HepG2 (cell line): ENCODE data around the gene KIAA1755. TPM values are rescaled to one million over a fixed set of nuclear protein-coding genes. Genes with fewer than 3 reads are reported as not detected.

Experiments
- ATAC-seq: fragments of 200-7000 bp; cut with Tn5 transposase; 3 replicates; pipeline ENCODE4 v1.9.1; 2020; ENCODE audit warnings: mild to moderate bottlenecking, moderate library complexity
- BruUV-seq: library from RNA; stranded (reverse); fragments of 400-500 nt; replicated peaks from 2 replicates; lab custom pipeline; 2021; lab: Mats Ljungman, UMichigan
- CTCF ChIA-PET: fragments of 300-600 bp; formaldehyde crosslinking; extraction: SDS; loops from one replicate; lab custom pipeline; 2021; ENCODE audit warnings: low total read pairs, inconsistent platforms, low intra/inter-chr PET ratio; lab: Yijun Ruan, JAX
- POLR2A ChIA-PET: fragments of 350-600 bp; sonication (Branson Sonifier 250); formaldehyde crosslinking; loops from one replicate; lab custom pipeline; 2020; ENCODE audit warnings: antibody characterized with exemption, inconsistent platforms; lab: Yijun Ruan, JAX
- DNase-seq: peaks from one replicate; pipeline ENCODE4 v3.0.0-alpha.2; 2015; ENCODE audit warnings: low spot score
- FAIRE-seq: peaks from 3 replicates; lab custom pipeline; 2011; peaks lifted over from hg19 to GRCh38; lab: Jason Lieb, UNC
- H2AFZ ChIP-seq: one replicate; pipeline ENCODE4 v1.6.1; 2011; ENCODE audit warnings: low read length, inconsistent platforms
- H3K27ac ChIP-seq: fragments of 300-600 bp; 3 replicates; pipeline ENCODE4 v1.8.0; 2011; ENCODE audit warnings: mixed run types, mild to moderate bottlenecking, mixed read lengths, low read length, inconsistent platforms; ENCODE audit not compliant: insufficient read depth; ENCODE audit errors: extremely low read length
- H3K27me3 ChIP-seq, 2 experiments: fragments of 200-600 bp in 1 of 2; 2 replicates in 1 of 2; 3 replicates in 1 of 2; pipeline versions ENCODE4 v1.6.0 to v1.8.0; 2011; ENCODE audit warnings: low read length in 2 of 2, mild to moderate bottlenecking in 2 of 2, moderate library complexity in 2 of 2, inconsistent platforms in 1 of 2; ENCODE audit not compliant: insufficient read depth in 2 of 2, control insufficient read depth in 1 of 2
- H3K36me3 ChIP-seq, 2 experiments: fragments of 200-600 bp in 1 of 2; replicated peaks in 1 of 2; 2 replicates in 1 of 2; 3 replicates in 1 of 2; pipeline versions ENCODE4 v1.5.1 to v1.8.0; 2011; ENCODE audit warnings: low read length in 2 of 2, inconsistent platforms in 1 of 2; ENCODE audit not compliant: insufficient read depth in 2 of 2, control insufficient read depth in 1 of 2
- H3K4me1 ChIP-seq: 2 replicates; pipeline ENCODE4 v1.5.1; 2012; ENCODE audit warnings: low read length, inconsistent platforms; ENCODE audit not compliant: insufficient read depth
- H3K4me2 ChIP-seq: 2 replicates; pipeline ENCODE4 v1.6.0; 2011; ENCODE audit warnings: low read depth, low read length, inconsistent platforms
- H3K4me3 ChIP-seq, 3 experiments: fragments of 200-600 bp in 1 of 3; sonication (generic), shearing (Covaris generic) in 1 of 3; replicated peaks in 1 of 3; 2 replicates each; pipeline ENCODE4 v1.5.1; 2011 to 2016; ENCODE audit warnings: low read length in 3 of 3, inconsistent platforms in 2 of 3, low read depth in 2 of 3, mild to moderate bottlenecking in 2 of 3, control low read depth in 1 of 3, mixed read lengths in 1 of 3; ENCODE audit not compliant: insufficient read depth in 1 of 3
- H3K79me2 ChIP-seq: one replicate; pipeline ENCODE4 v1.6.1; 2011; ENCODE audit warnings: low read length, inconsistent platforms; ENCODE audit not compliant: insufficient read depth
- H3K9ac ChIP-seq: 2 replicates; pipeline ENCODE4 v1.6.0; 2011; ENCODE audit warnings: mild to moderate bottlenecking, low read depth, low read length, inconsistent platforms; ENCODE audit not compliant: insufficient read depth
- H3K9me3 ChIP-seq: 2 replicates; pipeline ENCODE4 v1.5.1; 2012; ENCODE audit warnings: mild to moderate bottlenecking, low read length
- H4K20me1 ChIP-seq: 2 replicates; pipeline ENCODE4 v1.6.0; 2011; ENCODE audit warnings: inconsistent platforms, mild to moderate bottlenecking, low read length, moderate library complexity; ENCODE audit not compliant: insufficient read depth
- BORCS8-MEF2B ChIP-seq: sonication (generic); formaldehyde crosslinking; IDR thresholded peaks from 2 replicates; pipeline ENCODE4 v1.8.0; 2022; ENCODE audit warnings: mild to moderate bottlenecking, missing genetic modification reagents
- CEBPB ChIP-seq: IDR thresholded peaks from 2 replicates; pipeline ENCODE4 v1.6.1; 2011; ENCODE audit warnings: low read depth, low read length, improper control_type of control experiment, borderline replicate concordance
- KDM4B ChIP-seq: sonication (generic); formaldehyde crosslinking; IDR thresholded peaks from 2 replicates; pipeline ENCODE4 v1.4.0; 2020; ENCODE audit warnings: missing genetic modification reagents
- NFRKB ChIP-seq: fragments of 450-650 bp; IDR thresholded peaks from 2 replicates; pipeline ENCODE4 v1.6.1; 2017
- TBX3 ChIP-seq: fragments of 450-650 bp; IDR thresholded peaks from 2 replicates; pipeline ENCODE4 v1.6.1; 2017; ENCODE audit warnings: antibody characterized with exemption, mild to moderate bottlenecking, inconsistent platforms, borderline replicate concordance
- ZMYM4 ChIP-seq: sonication (generic); formaldehyde crosslinking; IDR thresholded peaks from 2 replicates; pipeline ENCODE4 v1.8.1; 2023; ENCODE audit warnings: mild to moderate bottlenecking, missing genetic modification reagents
- ZNF460 ChIP-seq: sonication (generic); formaldehyde crosslinking; IDR thresholded peaks from 2 replicates; pipeline ENCODE4 v1.5.1; 2020; ENCODE audit warnings: missing genetic modification reagents, mild to moderate bottlenecking, borderline replicate concordance
- WGBS: methylation state at CpG from one replicate; pipeline ENCODE4 v1.1.6; 2017; ENCODE audit warnings: low lambda C conversion rate; 5-methylcytosine and 5-hydroxymethylcytosine counted together
- in situ Hi-C: cut with HindIII; loops from 2 replicates; pipeline ENCODE4 v1.10.0; 2017; ENCODE audit warnings: low pct_unique_long_range_greater_than_20kb; ENCODE audit not compliant: extremely low pct_ligation_motif_present
- intact Hi-C: fragments of 100-400 bp; cut with micrococcal nuclease; formaldehyde crosslinking; loops from one replicate; pipeline ENCODE4 v1.10.0; 2022; ENCODE audit not compliant: unreplicated experiment
- polyA plus RNA-seq, 8 experiments: library from polyadenylated mRNA; depleted of rRNA in 3 of 8; stranded (reverse) in 7 of 8; unstranded in 1 of 8; fragments of >200 nt; fragmentation: Illumina TruSeq in 4 of 8; extraction: Trizol in 4 of 8; gene quantifications; 2 replicates each; pipeline versions ENCODE4 v1.2.1 to v1.2.3, GENCODE V29; 2011 to 2016; ENCODE audit warnings: low read depth in 4 of 8, missing spikeins in 1 of 8, mixed read lengths in 1 of 8; ENCODE audit not compliant: insufficient read depth in 1 of 8
- total RNA-seq, 5 experiments: library from RNA; depleted of rRNA; stranded (reverse); fragments of >200 nt; fragmentation: Illumina TruSeq; extraction: Trizol; gene quantifications; 2 replicates each; pipeline ENCODE4 v1.2.3, GENCODE V29; 2016; ENCODE audit warnings: low read depth in 1 of 5
- TF ChIP-seq, protein P1 (sequence below): sonication (generic); formaldehyde crosslinking; IDR thresholded peaks from 2 replicates; pipeline ENCODE4 v1.9.0; 2021; ENCODE audit warnings: missing genetic modification reagents, borderline replicate concordance
- TF ChIP-seq, protein P2 (sequence below): sonication (generic); formaldehyde crosslinking; IDR thresholded peaks from 2 replicates; pipeline ENCODE4 v1.8.0; 2022; ENCODE audit warnings: missing genetic modification reagents, mild to moderate bottlenecking, borderline replicate concordance
- TF ChIP-seq, protein P3 (sequence below): sonication (generic); formaldehyde crosslinking; IDR thresholded peaks from 2 replicates; pipeline ENCODE4 v1.4.0; 2020; ENCODE audit warnings: missing genetic modification reagents, borderline replicate concordance

Gene KIAA1755
- total and polyA plus RNA-seq, 2 of the 13 experiments (the other 11 are each of a cell fraction or from before 2014, with no cell fraction given) = 0.04 TPM; not detected in 1

DNA sequence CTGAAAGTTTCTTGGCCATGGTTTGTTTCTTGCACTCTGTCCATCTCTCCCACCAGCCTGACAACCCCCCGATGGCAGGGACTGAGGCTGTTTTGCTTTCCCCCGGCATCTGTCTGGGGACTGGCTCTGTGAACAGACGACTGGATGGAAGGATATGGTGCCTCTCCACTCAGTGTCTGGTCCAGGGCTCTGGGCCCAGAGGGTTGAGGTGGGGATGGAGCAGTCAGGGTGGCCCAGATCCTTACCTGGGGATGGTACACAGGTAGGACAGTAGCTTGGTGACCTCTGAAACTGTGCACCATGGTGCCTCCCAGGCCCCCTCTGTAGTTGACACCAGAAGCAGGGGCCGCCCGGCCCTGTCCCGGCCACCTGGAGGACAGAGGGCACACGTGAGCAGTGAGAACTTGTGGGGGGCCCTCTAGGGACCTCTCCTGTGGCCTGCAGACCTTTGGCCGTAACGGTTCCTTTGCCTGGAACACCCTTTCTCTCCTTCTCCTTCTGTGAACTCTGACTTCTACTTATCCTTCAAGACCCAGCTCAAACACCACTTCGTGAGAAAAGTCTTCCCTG is 29.5 kb downstream of the KIAA1755 start:
- no TSS peak for BruUV-seq
- peaks cover 12% of the 10 kb centered on the region; the same call in 1 of the 2 replicates for H3K4me1 ChIP-seq
- TF ChIP-seq KDM4B (CRISPR knock-in tag) (no peak), TBX3 (no peak), ZNF460 (CRISPR knock-in tag) (no peak), NFRKB (no peak), BORCS8-MEF2B (CRISPR knock-in tag) (no peak), ZMYM4 (CRISPR knock-in tag) (no peak), CEBPB (no peak)
- TF ChIP-seq, protein P1, sequence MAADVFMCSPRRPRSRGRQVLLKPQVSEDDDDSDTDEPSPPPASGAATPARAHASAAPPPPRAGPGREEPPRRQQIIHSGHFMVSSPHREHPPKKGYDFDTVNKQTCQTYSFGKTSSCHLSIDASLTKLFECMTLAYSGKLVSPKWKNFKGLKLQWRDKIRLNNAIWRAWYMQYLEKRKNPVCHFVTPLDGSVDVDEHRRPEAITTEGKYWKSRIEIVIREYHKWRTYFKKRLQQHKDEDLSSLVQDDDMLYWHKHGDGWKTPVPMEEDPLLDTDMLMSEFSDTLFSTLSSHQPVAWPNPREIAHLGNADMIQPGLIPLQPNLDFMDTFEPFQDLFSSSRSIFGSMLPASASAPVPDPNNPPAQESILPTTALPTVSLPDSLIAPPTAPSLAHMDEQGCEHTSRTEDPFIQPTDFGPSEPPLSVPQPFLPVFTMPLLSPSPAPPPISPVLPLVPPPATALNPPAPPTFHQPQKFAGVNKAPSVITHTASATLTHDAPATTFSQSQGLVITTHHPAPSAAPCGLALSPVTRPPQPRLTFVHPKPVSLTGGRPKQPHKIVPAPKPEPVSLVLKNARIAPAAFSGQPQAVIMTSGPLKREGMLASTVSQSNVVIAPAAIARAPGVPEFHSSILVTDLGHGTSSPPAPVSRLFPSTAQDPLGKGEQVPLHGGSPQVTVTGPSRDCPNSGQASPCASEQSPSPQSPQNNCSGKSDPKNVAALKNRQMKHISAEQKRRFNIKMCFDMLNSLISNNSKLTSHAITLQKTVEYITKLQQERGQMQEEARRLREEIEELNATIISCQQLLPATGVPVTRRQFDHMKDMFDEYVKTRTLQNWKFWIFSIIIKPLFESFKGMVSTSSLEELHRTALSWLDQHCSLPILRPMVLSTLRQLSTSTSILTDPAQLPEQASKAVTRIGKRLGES = no peak
- TF ChIP-seq, protein P2, sequence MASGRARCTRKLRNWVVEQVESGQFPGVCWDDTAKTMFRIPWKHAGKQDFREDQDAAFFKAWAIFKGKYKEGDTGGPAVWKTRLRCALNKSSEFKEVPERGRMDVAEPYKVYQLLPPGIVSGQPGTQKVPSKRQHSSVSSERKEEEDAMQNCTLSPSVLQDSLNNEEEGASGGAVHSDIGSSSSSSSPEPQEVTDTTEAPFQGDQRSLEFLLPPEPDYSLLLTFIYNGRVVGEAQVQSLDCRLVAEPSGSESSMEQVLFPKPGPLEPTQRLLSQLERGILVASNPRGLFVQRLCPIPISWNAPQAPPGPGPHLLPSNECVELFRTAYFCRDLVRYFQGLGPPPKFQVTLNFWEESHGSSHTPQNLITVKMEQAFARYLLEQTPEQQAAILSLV (CRISPR knock-in tag) = no peak
- TF ChIP-seq, protein P3, sequence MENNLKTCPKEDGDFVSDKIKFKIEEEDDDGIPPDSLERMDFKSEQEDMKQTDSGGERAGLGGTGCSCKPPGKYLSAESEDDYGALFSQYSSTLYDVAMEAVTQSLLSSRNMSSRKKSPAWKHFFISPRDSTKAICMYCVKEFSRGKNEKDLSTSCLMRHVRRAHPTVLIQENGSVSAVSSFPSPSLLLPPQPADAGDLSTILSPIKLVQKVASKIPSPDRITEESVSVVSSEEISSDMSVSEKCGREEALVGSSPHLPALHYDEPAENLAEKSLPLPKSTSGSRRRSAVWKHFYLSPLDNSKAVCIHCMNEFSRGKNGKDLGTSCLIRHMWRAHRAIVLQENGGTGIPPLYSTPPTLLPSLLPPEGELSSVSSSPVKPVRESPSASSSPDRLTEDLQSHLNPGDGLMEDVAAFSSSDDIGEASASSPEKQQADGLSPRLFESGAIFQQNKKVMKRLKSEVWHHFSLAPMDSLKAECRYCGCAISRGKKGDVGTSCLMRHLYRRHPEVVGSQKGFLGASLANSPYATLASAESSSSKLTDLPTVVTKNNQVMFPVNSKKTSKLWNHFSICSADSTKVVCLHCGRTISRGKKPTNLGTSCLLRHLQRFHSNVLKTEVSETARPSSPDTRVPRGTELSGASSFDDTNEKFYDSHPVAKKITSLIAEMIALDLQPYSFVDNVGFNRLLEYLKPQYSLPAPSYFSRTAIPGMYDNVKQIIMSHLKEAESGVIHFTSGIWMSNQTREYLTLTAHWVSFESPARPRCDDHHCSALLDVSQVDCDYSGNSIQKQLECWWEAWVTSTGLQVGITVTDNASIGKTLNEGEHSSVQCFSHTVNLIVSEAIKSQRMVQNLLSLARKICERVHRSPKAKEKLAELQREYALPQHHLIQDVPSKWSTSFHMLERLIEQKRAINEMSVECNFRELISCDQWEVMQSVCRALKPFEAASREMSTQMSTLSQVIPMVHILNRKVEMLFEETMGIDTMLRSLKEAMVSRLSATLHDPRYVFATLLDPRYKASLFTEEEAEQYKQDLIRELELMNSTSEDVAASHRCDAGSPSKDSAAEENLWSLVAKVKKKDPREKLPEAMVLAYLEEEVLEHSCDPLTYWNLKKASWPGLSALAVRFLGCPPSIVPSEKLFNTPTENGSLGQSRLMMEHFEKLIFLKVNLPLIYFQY (CRISPR knock-in tag) = no peak
- no peak overlapping the region for H3K27ac ChIP-seq
- ATAC-seq = peak; percentile 50
- H3K9me3 ChIP-seq = no peaks in the 10 kb centered on the region
- no peak for FAIRE-seq
- H3K4me3 ChIP-seq = no peak overlapping the region
- POLR2A ChIA-PET = no interaction called here
- H4K20me1 ChIP-seq = no peaks in the 10 kb centered on the region
- intact Hi-C loops = no loop called here
- H3K4me2 ChIP-seq = no peak overlapping the region
- H3K27me3 ChIP-seq = peaks cover 0 to 27% of the 10 kb centered on the region in 2 experiments; a peak in 2 of 5 replicates
- H3K9ac ChIP-seq = no peak overlapping the region
- CTCF ChIA-PET = interaction anchor here (1.6 to 1.8 kb wide), 2 partner anchors 177 to 179 kb away, joined by 4 to 16 read pairs; no protein-coding TSS in a partner anchor
- H3K36me3 ChIP-seq = no peaks in the 10 kb centered on the region
- 33% methylated on average over 6 of the region's 10 CpGs for WGBS
- H3K79me2 ChIP-seq = no peaks in the 10 kb centered on the region
- no peak for DNase-seq
- in situ Hi-C loops = no loop called here
- no peak overlapping the region for H2AFZ ChIP-seq
